ENCODE measurements around the gene CD40.
A peak's percentile ranks its signal among the peaks of the same experiment; 100 is the strongest.

Gene CD40

GRCh38 chr20:46108435-46108841, 9.7 kb upstream of the CD40 start:
- Histone ChIP-seq H3K9ac (ENCODE audit: low read depth, low read length) (no peak overlapping the region), H3K36me3 (ENCODE audit: insufficient read depth, low read length) (no peaks in the 10 kb centered on the region), H3K4me1 (ENCODE audit: insufficient read depth, low read length) (no peaks in the 10 kb centered on the region), H3K9me3 (ENCODE audit: control insufficient read depth, insufficient read depth, low read length) (no peaks in the 10 kb centered on the region)

- Histone ChIP-seq H3K4me1 (ENCODE audit: insufficient read depth, low read length) (no peaks in the 10 kb centered on the region), H3K36me3 (ENCODE audit: insufficient read depth, low read length) (no peaks in the 10 kb centered on the region), H3K9me3 (ENCODE audit: control insufficient read depth, insufficient read depth, low read length) (no peaks in the 10 kb centered on the region), H3K9ac (ENCODE audit: low read depth, low read length) (no peak overlapping the region)
These were observed 9.1 kb upstream of the CD40 start for GRCh38 chr20:46108976-46109375.

- Histone ChIP-seq H3K4me1 (ENCODE audit: insufficient read depth, low read length) (no peaks in the 10 kb centered on the region), H3K9me3 (ENCODE audit: control insufficient read depth, insufficient read depth, low read length) (no peaks in the 10 kb centered on the region), H3K36me3 (ENCODE audit: insufficient read depth, low read length) (no peaks in the 10 kb centered on the region), H3K9ac (ENCODE audit: low read depth, low read length) (no peak overlapping the region)
These were observed 6.9 kb upstream of the CD40 start for GRCh38 chr20:46111028-46111835.

GRCh38 chr20:46111836-46112212, 6.3 kb upstream of the CD40 start:
- no peaks in the 10 kb centered on the region for H3K4me1 ChIP-seq (ENCODE audit: insufficient read depth, low read length)
- no peaks in the 10 kb centered on the region for H3K9me3 ChIP-seq (ENCODE audit: control insufficient read depth, insufficient read depth, low read length)
- no peak overlapping the region for H3K9ac ChIP-seq (ENCODE audit: low read depth, low read length)
- no peaks in the 10 kb centered on the region for H3K36me3 ChIP-seq (ENCODE audit: insufficient read depth, low read length)

- Histone ChIP-seq H3K4me1 (ENCODE audit: insufficient read depth, low read length) (no peaks in the 10 kb centered on the region), H3K9ac (ENCODE audit: low read depth, low read length) (no peak overlapping the region), H3K36me3 (ENCODE audit: insufficient read depth, low read length) (no peaks in the 10 kb centered on the region), H3K9me3 (ENCODE audit: control insufficient read depth, insufficient read depth, low read length) (no peaks in the 10 kb centered on the region)
These were observed 5.5 kb upstream of the CD40 start for GRCh38 chr20:46112430-46113112.

- no peaks in the 10 kb centered on the region for H3K36me3 ChIP-seq (ENCODE audit: insufficient read depth, low read length)
- H3K4me1 ChIP-seq (ENCODE audit: insufficient read depth, low read length), result no peaks in the 10 kb centered on the region
- no peaks in the 10 kb centered on the region for H3K9me3 ChIP-seq (ENCODE audit: control insufficient read depth, insufficient read depth, low read length)
- no peak overlapping the region for H3K9ac ChIP-seq (ENCODE audit: low read depth, low read length)
These were observed 5.0 kb upstream of the CD40 start for GRCh38 chr20:46113113-46113470.

- Histone ChIP-seq H3K9ac (ENCODE audit: low read depth, low read length) (no peak overlapping the region), H3K9me3 (ENCODE audit: control insufficient read depth, insufficient read depth, low read length) (no peaks in the 10 kb centered on the region), H3K36me3 (ENCODE audit: insufficient read depth, low read length) (no peaks in the 10 kb centered on the region), H3K4me1 (ENCODE audit: insufficient read depth, low read length) (no peaks in the 10 kb centered on the region)
These were observed 3.7 kb upstream of the CD40 start for GRCh38 chr20:46114449-46114848.

- H3K4me1 ChIP-seq (ENCODE audit: insufficient read depth, low read length), result no peaks in the 10 kb centered on the region
- H3K9me3 ChIP-seq (ENCODE audit: control insufficient read depth, insufficient read depth, low read length), result no peaks in the 10 kb centered on the region
- H3K9ac ChIP-seq (ENCODE audit: low read depth, low read length), result peak overlapping the region; percentile 50; the same call in 1 of the 2 replicates
- no peaks in the 10 kb centered on the region for H3K36me3 ChIP-seq (ENCODE audit: insufficient read depth, low read length)
These were observed 437 bp downstream of the CD40 start for GRCh38 chr20:46118481-46119020.

GRCh38 chr20:46119028-46119546, 973 bp downstream of the CD40 start:
- Histone ChIP-seq H3K9ac (ENCODE audit: low read depth, low read length) (peak overlapping the region; percentile 50; the same call in 1 of the 2 replicates), H3K9me3 (ENCODE audit: control insufficient read depth, insufficient read depth, low read length) (no peaks in the 10 kb centered on the region), H3K4me1 (ENCODE audit: insufficient read depth, low read length) (no peaks in the 10 kb centered on the region), H3K36me3 (ENCODE audit: insufficient read depth, low read length) (no peaks in the 10 kb centered on the region)

- Histone ChIP-seq H3K4me1 (ENCODE audit: insufficient read depth, low read length) (no peaks in the 10 kb centered on the region), H3K9ac (ENCODE audit: low read depth, low read length) (no peak overlapping the region), H3K9me3 (ENCODE audit: control insufficient read depth, insufficient read depth, low read length) (no peaks in the 10 kb centered on the region), H3K36me3 (ENCODE audit: insufficient read depth, low read length) (no peaks in the 10 kb centered on the region)
These were observed 1.4 kb downstream of the CD40 start for GRCh38 chr20:46119547-46119946.

GRCh38 chr20:46120136-46120535, 2.0 kb downstream of the CD40 start:
- Histone ChIP-seq H3K9ac (ENCODE audit: low read depth, low read length) (no peak overlapping the region), H3K9me3 (ENCODE audit: control insufficient read depth, insufficient read depth, low read length) (no peaks in the 10 kb centered on the region), H3K36me3 (ENCODE audit: insufficient read depth, low read length) (no peaks in the 10 kb centered on the region), H3K4me1 (ENCODE audit: insufficient read depth, low read length) (no peaks in the 10 kb centered on the region)

GRCh38 chr20:46121184-46121930, 3.2 kb downstream of the CD40 start:
- no peaks in the 10 kb centered on the region for H3K9me3 ChIP-seq (ENCODE audit: control insufficient read depth, insufficient read depth, low read length)
- H3K4me1 ChIP-seq (ENCODE audit: insufficient read depth, low read length), result no peaks in the 10 kb centered on the region
- no peak overlapping the region for H3K9ac ChIP-seq (ENCODE audit: low read depth, low read length)
- H3K36me3 ChIP-seq (ENCODE audit: insufficient read depth, low read length), result no peaks in the 10 kb centered on the region

- Histone ChIP-seq H3K9me3 (ENCODE audit: control insufficient read depth, insufficient read depth, low read length) (no peaks in the 10 kb centered on the region), H3K9ac (ENCODE audit: low read depth, low read length) (no peak overlapping the region), H3K4me1 (ENCODE audit: insufficient read depth, low read length) (no peaks in the 10 kb centered on the region), H3K36me3 (ENCODE audit: insufficient read depth, low read length) (no peaks in the 10 kb centered on the region)
These were observed 4.0 kb downstream of the CD40 start for GRCh38 chr20:46122071-46122470.
